Measurements from ENCODE around the gene BTAF1. TPM values are rescaled to one million over a fixed set of nuclear protein-coding genes. Genes with fewer than 3 reads are reported as not detected.
"Not testable (repeated sequence)": the region's sequence is repeated elsewhere in the genome, so short reads cannot be mapped to it uniquely, and the experiment has no call there.

The BTAF1 gene
- total and polyA plus RNA-seq, 2 donors = 15.0 to 49.9 TPM

DNA sequence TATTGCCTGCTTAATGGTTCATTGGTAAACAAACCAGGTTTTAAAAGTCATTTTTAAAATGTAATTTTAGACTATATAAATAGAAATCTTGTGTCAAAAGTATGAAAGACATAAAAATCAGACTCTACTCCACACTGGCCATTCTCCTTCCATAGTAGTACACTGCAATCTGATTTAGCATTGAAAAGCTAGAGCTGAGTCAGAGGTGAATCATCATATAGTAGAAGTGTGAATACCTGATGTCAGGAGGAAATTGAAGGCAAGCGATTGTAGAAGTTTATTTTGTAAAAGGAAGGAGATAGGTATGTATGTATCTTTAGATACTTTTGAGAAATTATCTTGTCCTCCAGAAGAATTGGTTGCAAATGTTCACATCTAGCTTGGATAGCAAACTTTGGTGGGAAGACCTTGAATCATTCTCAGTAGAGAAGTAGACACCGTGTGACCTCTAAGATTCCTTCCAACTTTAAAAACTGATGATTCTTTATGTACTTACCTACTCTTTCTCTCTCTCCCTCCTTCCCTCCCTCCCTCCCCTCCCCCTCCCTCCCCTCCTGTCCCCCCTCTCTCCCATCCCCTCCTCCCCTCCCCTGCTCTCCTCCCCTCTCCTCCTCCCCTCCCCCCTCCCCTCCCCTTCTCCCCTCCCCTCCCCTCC, 88.1 kb downstream of the BTAF1 start:
- Histone ChIP-seq H3K27ac (ENCODE audit: low read depth in 1 of 2, low read length in 1 of 2) (no peak overlapping the region), H3K4me3 (ENCODE audit: low read length in 2 of 2) (no peak overlapping the region), H3K36me3 (ENCODE audit: control insufficient read depth in 2 of 2, insufficient read depth in 2 of 2, low read length in 1 of 2) (peaks cover 15 to 63% of the 10 kb centered on the region in 2 donors), H3K4me1 (ENCODE audit: control insufficient read depth in 2 of 2, insufficient read depth in 2 of 2, low read length in 2 of 2) (no peaks in the 10 kb centered on the region), H3K27me3 (ENCODE audit: control insufficient read depth in 2 of 2, insufficient read depth in 1 of 2, low read length in 1 of 2) (no peaks in the 10 kb centered on the region), H3K9me3 (ENCODE audit: control insufficient read depth in 2 of 2, insufficient read depth in 1 of 2, low read length in 1 of 2) (no peaks in the 10 kb centered on the region)
- no peak for DNase-seq (ENCODE audit: low read depth in 6 of 9, low spot score in 9 of 9)
- WGBS = 99% methylated on average over 2 of the region's 2 CpGs

DNA sequence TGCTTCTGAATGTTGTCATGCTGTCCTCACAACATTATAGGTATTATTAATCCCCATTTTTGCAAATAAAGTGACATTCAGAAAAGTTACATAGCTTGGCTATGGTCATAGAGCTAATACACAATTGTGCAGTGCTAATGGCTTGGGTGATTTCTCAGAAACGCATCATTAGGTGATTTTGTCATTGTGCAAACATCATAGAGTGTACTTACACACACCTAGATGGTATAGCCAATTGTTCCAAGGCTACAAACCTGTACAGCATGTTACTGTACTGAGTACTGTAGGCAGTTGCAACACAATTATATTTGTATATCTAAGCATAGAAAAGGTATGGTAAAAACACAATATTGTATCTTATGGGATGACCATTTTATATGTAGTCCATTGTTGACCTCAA, 91.0 kb downstream of the BTAF1 start:
- 97% methylated on average over 1 of the region's 1 CpG for WGBS
- DNase-seq (ENCODE audit: low read depth in 6 of 9, low spot score in 9 of 9) = no peak

DNA sequence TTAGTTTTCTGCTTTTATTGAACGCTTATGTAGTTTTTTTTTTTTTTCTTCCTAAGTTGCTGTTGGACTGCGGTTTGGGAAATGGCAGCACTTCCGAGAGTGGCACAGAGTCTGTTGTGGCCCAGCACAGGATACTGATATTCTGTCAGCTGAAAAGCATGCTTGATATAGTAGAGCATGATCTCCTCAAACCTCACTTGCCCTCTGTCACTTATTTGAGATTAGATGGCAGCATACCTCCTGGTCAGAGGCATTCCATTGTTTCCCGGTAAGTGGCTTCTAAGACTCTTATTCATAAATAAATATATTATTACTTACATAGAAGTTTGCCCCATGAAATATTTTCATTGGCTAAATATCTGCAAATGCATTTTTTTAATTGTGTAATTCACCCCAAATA, 101.1 kb downstream of the BTAF1 start:
- WGBS = 98% methylated on average over 4 of the region's 4 CpGs

More for the DNA sequence above, 91.0 kb downstream of the BTAF1 start:
- Histone ChIP-seq H3K4me3 (ENCODE audit: low read length in 2 of 2) (no peak overlapping the region), H3K9me3 (ENCODE audit: control insufficient read depth in 2 of 2, insufficient read depth in 1 of 2, low read length in 1 of 2) (no peaks in the 10 kb centered on the region), H3K36me3 (ENCODE audit: control insufficient read depth in 2 of 2, insufficient read depth in 2 of 2, low read length in 1 of 2) (peaks cover 16 to 72% of the 10 kb centered on the region in 2 donors), H3K4me1 (ENCODE audit: control insufficient read depth in 2 of 2, insufficient read depth in 2 of 2, low read length in 2 of 2) (no peaks in the 10 kb centered on the region), H3K27ac (ENCODE audit: low read depth in 1 of 2, low read length in 1 of 2) (no peak overlapping the region), H3K27me3 (ENCODE audit: control insufficient read depth in 2 of 2, insufficient read depth in 1 of 2, low read length in 1 of 2) (no peaks in the 10 kb centered on the region)

GRCh38 chr10:92025340-92025739, 101.8 kb downstream of the BTAF1 start:
- not testable (repeated sequence) for H3K9me3 ChIP-seq (ENCODE audit: control insufficient read depth in 2 of 2, insufficient read depth in 1 of 2, low read length in 1 of 2); H3K27ac ChIP-seq (ENCODE audit: low read depth in 1 of 2, low read length in 1 of 2); H3K4me1 ChIP-seq (ENCODE audit: control insufficient read depth in 2 of 2, insufficient read depth in 2 of 2, low read length in 2 of 2); H3K27me3 ChIP-seq (ENCODE audit: control insufficient read depth in 2 of 2, insufficient read depth in 1 of 2, low read length in 1 of 2); DNase-seq (ENCODE audit: low read depth in 6 of 9, low spot score in 9 of 9); H3K4me3 ChIP-seq (ENCODE audit: low read length in 2 of 2)
- peaks cover 24 to 67% of the 10 kb centered on the region in 2 donors for H3K36me3 ChIP-seq (ENCODE audit: control insufficient read depth in 2 of 2, insufficient read depth in 2 of 2, low read length in 1 of 2)
- WGBS = 99% methylated on average over 3 of the region's 3 CpGs

More for the DNA sequence above, 101.1 kb downstream of the BTAF1 start:
- H3K27me3 ChIP-seq (ENCODE audit: control insufficient read depth in 2 of 2, insufficient read depth in 1 of 2, low read length in 1 of 2) = no peaks in the 10 kb centered on the region
- no peak overlapping the region for H3K4me3 ChIP-seq (ENCODE audit: low read length in 2 of 2)
- H3K27ac ChIP-seq (ENCODE audit: low read depth in 1 of 2, low read length in 1 of 2) = no peak overlapping the region
- DNase-seq (ENCODE audit: low read depth in 6 of 9, low spot score in 9 of 9) = no peak
- no peaks in the 10 kb centered on the region for H3K4me1 ChIP-seq (ENCODE audit: control insufficient read depth in 2 of 2, insufficient read depth in 2 of 2, low read length in 2 of 2)
- no peaks in the 10 kb centered on the region for H3K9me3 ChIP-seq (ENCODE audit: control insufficient read depth in 2 of 2, insufficient read depth in 1 of 2, low read length in 1 of 2)
- H3K36me3 ChIP-seq (ENCODE audit: control insufficient read depth in 2 of 2, insufficient read depth in 2 of 2, low read length in 1 of 2) = peaks cover 24 to 67% of the 10 kb centered on the region in 2 donors

DNA sequence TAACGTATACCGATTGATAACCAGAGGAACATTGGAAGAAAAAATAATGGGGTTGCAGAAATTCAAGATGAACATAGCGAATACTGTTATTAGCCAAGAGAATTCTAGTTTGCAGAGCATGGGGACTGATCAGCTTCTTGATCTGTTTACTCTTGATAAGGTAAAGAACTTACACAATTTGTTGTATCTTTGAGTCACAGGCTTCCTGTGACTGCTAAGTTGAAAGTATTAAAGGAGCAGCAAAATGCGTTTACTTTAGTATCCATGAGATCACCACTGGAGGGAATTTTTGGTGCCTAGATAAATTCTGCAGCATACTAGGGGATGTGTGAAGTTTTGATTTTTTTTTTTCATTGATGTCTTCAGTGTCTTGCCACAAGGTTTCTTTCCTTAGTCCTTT, 103.6 kb downstream of the BTAF1 start:
- Histone ChIP-seq H3K4me3 (ENCODE audit: low read length in 2 of 2) (no peak overlapping the region), H3K36me3 (ENCODE audit: control insufficient read depth in 2 of 2, insufficient read depth in 2 of 2, low read length in 1 of 2) (peaks cover 30 to 67% of the 10 kb centered on the region in 2 donors), H3K27ac (ENCODE audit: low read depth in 1 of 2, low read length in 1 of 2) (no peak overlapping the region), H3K9me3 (ENCODE audit: control insufficient read depth in 2 of 2, insufficient read depth in 1 of 2, low read length in 1 of 2) (no peaks in the 10 kb centered on the region), H3K4me1 (ENCODE audit: control insufficient read depth in 2 of 2, insufficient read depth in 2 of 2, low read length in 2 of 2) (no peaks in the 10 kb centered on the region), H3K27me3 (ENCODE audit: control insufficient read depth in 2 of 2, insufficient read depth in 1 of 2, low read length in 1 of 2) (no peaks in the 10 kb centered on the region)
- DNase-seq (ENCODE audit: low read depth in 6 of 9, low spot score in 9 of 9) = no peak
- 98% methylated on average over 4 of the region's 4 CpGs for WGBS

DNA sequence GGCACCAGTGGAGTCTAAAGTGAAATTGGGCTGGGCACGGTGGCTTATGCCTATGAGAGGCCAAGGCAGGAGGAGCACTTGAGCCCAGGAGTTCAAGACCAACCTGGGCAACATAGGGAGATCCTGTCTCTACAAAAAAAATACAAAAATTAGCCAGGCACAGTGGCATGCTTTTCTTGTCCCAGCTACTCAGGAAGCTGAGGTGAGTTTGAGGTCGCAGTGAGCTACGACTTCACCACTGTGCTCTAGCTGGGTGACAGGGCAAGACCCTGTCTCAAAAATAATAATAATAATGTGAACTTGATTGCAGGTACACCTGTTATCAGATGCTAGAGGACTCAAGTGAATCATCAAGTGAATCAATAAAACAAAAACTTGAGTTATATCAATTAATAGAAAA, 108.0 kb downstream of the BTAF1 start:
- Histone ChIP-seq H3K27me3 (ENCODE audit: control insufficient read depth in 2 of 2, insufficient read depth in 1 of 2, low read length in 1 of 2) (no peaks in the 10 kb centered on the region), H3K4me3 (ENCODE audit: low read length in 2 of 2) (no peak overlapping the region), H3K27ac (ENCODE audit: low read depth in 1 of 2, low read length in 1 of 2) (no peak overlapping the region), H3K36me3 (ENCODE audit: control insufficient read depth in 2 of 2, insufficient read depth in 2 of 2, low read length in 1 of 2) (peaks cover 18 to 44% of the 10 kb centered on the region in 2 donors), H3K4me1 (ENCODE audit: control insufficient read depth in 2 of 2, insufficient read depth in 2 of 2, low read length in 2 of 2) (no peaks in the 10 kb centered on the region), H3K9me3 (ENCODE audit: control insufficient read depth in 2 of 2, insufficient read depth in 1 of 2, low read length in 1 of 2) (no peaks in the 10 kb centered on the region)
- 84% methylated on average over 3 of the region's 3 CpGs for WGBS
- DNase-seq (ENCODE audit: low read depth in 6 of 9, low spot score in 9 of 9) = no peak

DNA sequence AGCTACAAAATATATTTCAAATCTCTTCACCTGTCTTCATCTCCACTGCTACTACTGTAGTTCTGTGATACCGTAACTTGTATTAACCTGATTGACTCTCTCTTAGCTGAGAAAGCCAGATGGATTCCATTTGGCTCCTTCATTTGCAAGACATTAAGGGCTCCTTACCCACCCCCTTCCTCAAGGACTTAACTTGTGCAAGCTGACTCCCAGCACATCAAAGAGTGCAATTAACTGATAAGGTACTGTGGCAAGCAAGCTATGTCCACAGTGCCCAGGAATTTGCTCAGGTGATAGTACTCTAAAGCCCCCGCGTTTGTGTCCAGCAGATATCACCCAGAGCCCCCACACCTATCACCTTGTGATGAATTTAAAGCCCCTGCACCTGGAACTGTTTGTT, 109.5 kb downstream of the BTAF1 start:
- not testable (repeated sequence) for H3K4me1 ChIP-seq (ENCODE audit: control insufficient read depth in 2 of 2, insufficient read depth in 2 of 2, low read length in 2 of 2); H3K27ac ChIP-seq (ENCODE audit: low read depth in 1 of 2, low read length in 1 of 2); H3K27me3 ChIP-seq (ENCODE audit: control insufficient read depth in 2 of 2, insufficient read depth in 1 of 2, low read length in 1 of 2); DNase-seq (ENCODE audit: low read depth in 6 of 9, low spot score in 9 of 9); H3K9me3 ChIP-seq (ENCODE audit: control insufficient read depth in 2 of 2, insufficient read depth in 1 of 2, low read length in 1 of 2); H3K4me3 ChIP-seq (ENCODE audit: low read length in 2 of 2)
- peaks cover 9 to 35% of the 10 kb centered on the region in 2 donors for H3K36me3 ChIP-seq (ENCODE audit: control insufficient read depth in 2 of 2, insufficient read depth in 2 of 2, low read length in 1 of 2)
- 97% methylated on average over 3 of the region's 3 CpGs for WGBS

DNA sequence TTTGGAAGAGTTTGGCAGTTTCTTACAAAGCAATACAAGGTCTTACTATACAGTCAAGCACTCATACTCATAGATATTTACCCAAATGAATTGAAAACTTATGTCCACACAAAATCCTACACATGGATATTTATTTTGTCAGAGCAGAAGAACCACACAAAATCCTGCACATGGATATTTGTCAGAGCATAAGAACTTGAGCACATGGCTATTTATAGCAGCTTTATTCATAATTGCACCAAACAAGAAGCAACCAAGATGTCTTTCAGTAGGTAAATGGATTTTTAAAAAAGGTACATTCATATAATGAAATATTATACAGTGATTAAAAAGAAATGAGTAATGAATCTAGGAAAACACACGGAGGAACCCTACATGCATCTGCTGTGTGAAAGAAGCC, 115.4 kb downstream of the BTAF1 start:
- no peak overlapping the region for H3K4me3 ChIP-seq (ENCODE audit: low read length in 2 of 2)
- no peaks in the 10 kb centered on the region for H3K27me3 ChIP-seq (ENCODE audit: control insufficient read depth in 2 of 2, insufficient read depth in 1 of 2, low read length in 1 of 2)
- no peaks in the 10 kb centered on the region for H3K9me3 ChIP-seq (ENCODE audit: control insufficient read depth in 2 of 2, insufficient read depth in 1 of 2, low read length in 1 of 2)
- H3K27ac ChIP-seq (ENCODE audit: low read depth in 1 of 2, low read length in 1 of 2) = no peak overlapping the region
- no peak for DNase-seq (ENCODE audit: low read depth in 6 of 9, low spot score in 9 of 9)
- 95% methylated on average over 1 of the region's 1 CpG for WGBS
- H3K36me3 ChIP-seq (ENCODE audit: control insufficient read depth in 2 of 2, insufficient read depth in 2 of 2, low read length in 1 of 2) = peaks cover 0 to 3% of the 10 kb centered on the region in 2 donors
- H3K4me1 ChIP-seq (ENCODE audit: control insufficient read depth in 2 of 2, insufficient read depth in 2 of 2, low read length in 2 of 2) = no peaks in the 10 kb centered on the region

GRCh38 chr10:92042541-92042940, 119.0 kb downstream of the BTAF1 start:
- Histone ChIP-seq H3K4me3 (ENCODE audit: low read length in 2 of 2) (no peak overlapping the region), H3K4me1 (ENCODE audit: control insufficient read depth in 2 of 2, insufficient read depth in 2 of 2, low read length in 2 of 2) (no peaks in the 10 kb centered on the region), H3K27ac (ENCODE audit: low read depth in 1 of 2, low read length in 1 of 2) (no peak overlapping the region), H3K36me3 (ENCODE audit: control insufficient read depth in 2 of 2, insufficient read depth in 2 of 2, low read length in 1 of 2) (no peaks in the 10 kb centered on the region), H3K9me3 (ENCODE audit: control insufficient read depth in 2 of 2, insufficient read depth in 1 of 2, low read length in 1 of 2) (no peaks in the 10 kb centered on the region), H3K27me3 (ENCODE audit: control insufficient read depth in 2 of 2, insufficient read depth in 1 of 2, low read length in 1 of 2) (peaks cover 0 to 14% of the 10 kb centered on the region in 2 donors)
- DNase-seq (ENCODE audit: low read depth in 6 of 9, low spot score in 9 of 9) = no peak
- WGBS = 97% methylated on average over 5 of the region's 5 CpGs
